ENCODE results near the gene SKP2. TPM values are rescaled to one million over a fixed set of nuclear protein-coding genes. Genes with fewer than 3 reads are reported as not detected.

The SKP2 gene
- total RNA-seq, 1 donor from 2014 or later: 34.8 TPM

GRCh38 chr5:36175043-36175442 lies 23.1 kb downstream of the SKP2 start:
- TF ChIP-seq CTCF (IDR thresholded peaks at IDR 0.05): no peak
- H3K9me3 Mint-ChIP-seq (ENCODE audit: low read depth): no peaks in the 10 kb centered on the region
- H3K27ac Mint-ChIP-seq (ENCODE audit: unreplicated experiment): no peak overlapping the region
- peaks cover 3% of the 10 kb centered on the region for H3K4me1 Mint-ChIP-seq (ENCODE audit: low read depth)
- peaks cover 24% of the 10 kb centered on the region for H3K36me3 Mint-ChIP-seq (ENCODE audit: low read depth)
- no peak for DNase-seq (ENCODE audit: low spot score)
- H3K27me3 Mint-ChIP-seq (ENCODE audit: low read depth): no peaks in the 10 kb centered on the region
- no peak overlapping the region for H3K4me3 Mint-ChIP-seq (ENCODE audit: unreplicated experiment)

GRCh38 chr5:36177154-36177553 lies 25.2 kb downstream of the SKP2 start:
- no peak for DNase-seq (ENCODE audit: low spot score)
- Mint-ChIP-seq H3K27me3 (ENCODE audit: low read depth) (no peaks in the 10 kb centered on the region), H3K4me3 (ENCODE audit: unreplicated experiment) (no peak overlapping the region), H3K27ac (ENCODE audit: unreplicated experiment) (no peak overlapping the region), H3K36me3 (ENCODE audit: low read depth) (peaks cover 24% of the 10 kb centered on the region), H3K9me3 (ENCODE audit: low read depth) (no peaks in the 10 kb centered on the region), H3K4me1 (ENCODE audit: low read depth) (peaks cover 3% of the 10 kb centered on the region)
- TF ChIP-seq CTCF (IDR thresholded peaks at IDR 0.05): no peak

DNA sequence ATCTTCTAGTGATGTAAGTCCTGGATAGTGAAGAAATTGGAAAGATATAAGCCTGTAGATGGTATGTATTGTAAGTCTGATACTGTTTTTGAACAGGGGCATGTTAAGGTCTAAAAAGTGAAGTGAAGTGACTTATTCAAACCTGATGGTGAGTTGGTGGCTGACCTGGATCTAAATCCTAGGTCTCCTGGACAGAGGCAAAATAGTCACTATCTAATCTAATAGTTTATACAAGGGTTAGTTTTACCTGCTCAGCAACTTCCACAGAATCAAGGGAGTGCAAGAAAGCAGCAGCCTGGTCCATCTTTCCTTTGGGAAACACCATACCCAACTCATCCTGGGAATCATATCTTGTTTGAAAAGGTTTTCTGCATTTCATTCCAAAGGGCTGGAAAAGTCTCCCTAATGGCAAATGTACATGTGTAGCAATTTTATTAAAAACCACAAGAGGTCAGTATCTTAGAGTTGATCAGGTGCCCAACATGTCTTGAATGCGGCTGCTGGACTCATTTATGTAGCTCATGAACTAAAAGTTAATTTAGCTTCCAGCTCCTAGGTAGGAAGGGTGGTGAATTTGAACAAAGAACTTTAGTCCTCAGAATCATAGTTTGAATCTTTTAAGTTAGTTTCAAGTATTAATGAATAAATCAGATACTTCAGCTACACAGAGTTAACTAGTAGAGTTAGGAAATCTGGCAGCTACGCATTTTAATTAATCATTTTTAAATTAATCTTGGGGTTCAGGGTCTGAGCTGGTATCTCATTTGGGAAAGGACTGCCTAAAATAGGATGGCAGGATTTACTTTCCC lies 26.0 kb downstream of the SKP2 start:
- no peak overlapping the region for H3K4me3 Mint-ChIP-seq (ENCODE audit: unreplicated experiment)
- no peak for DNase-seq (ENCODE audit: low spot score)
- H3K4me1 Mint-ChIP-seq (ENCODE audit: low read depth): peaks cover 3% of the 10 kb centered on the region
- peaks cover 27% of the 10 kb centered on the region for H3K36me3 Mint-ChIP-seq (ENCODE audit: low read depth)
- TF ChIP-seq CTCF (IDR thresholded peaks at IDR 0.05): peak; percentile 83
- no peaks in the 10 kb centered on the region for H3K9me3 Mint-ChIP-seq (ENCODE audit: low read depth)
- no peak overlapping the region for H3K27ac Mint-ChIP-seq (ENCODE audit: unreplicated experiment)
- H3K27me3 Mint-ChIP-seq (ENCODE audit: low read depth): no peaks in the 10 kb centered on the region

DNA sequence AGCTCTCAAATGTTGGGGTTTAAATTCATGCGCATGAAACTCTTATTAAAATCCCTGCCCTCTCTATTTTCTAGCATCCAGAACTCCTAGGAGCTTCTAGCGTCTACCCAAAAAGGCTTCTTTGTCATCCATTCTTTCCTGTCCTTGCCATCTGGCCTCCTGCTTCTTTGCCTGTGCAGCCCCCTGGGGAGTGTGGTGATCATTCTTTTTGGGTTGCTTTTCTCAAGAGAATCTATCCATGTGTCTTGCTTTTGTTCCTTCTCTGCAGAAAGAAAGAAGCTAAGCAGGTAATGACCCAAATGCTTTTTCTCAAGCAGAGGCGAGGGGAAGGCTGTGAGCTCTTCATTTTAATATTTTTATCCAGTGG lies 26.6 kb downstream of the SKP2 start:
- Mint-ChIP-seq H3K27ac (ENCODE audit: unreplicated experiment) (no peak overlapping the region), H3K27me3 (ENCODE audit: low read depth) (no peaks in the 10 kb centered on the region), H3K36me3 (ENCODE audit: low read depth) (peaks cover 25% of the 10 kb centered on the region), H3K4me1 (ENCODE audit: low read depth) (peaks cover 3% of the 10 kb centered on the region), H3K9me3 (ENCODE audit: low read depth) (no peaks in the 10 kb centered on the region), H3K4me3 (ENCODE audit: unreplicated experiment) (no peak overlapping the region)
- TF ChIP-seq CTCF (IDR thresholded peaks at IDR 0.05): no peak
- DNase-seq (ENCODE audit: low spot score): no peak

- Mint-ChIP-seq H3K27me3 (ENCODE audit: low read depth) (no peaks in the 10 kb centered on the region), H3K9me3 (ENCODE audit: low read depth) (no peaks in the 10 kb centered on the region), H3K27ac (ENCODE audit: unreplicated experiment) (peak overlapping the region; percentile 50), H3K36me3 (ENCODE audit: low read depth) (peaks cover 25% of the 10 kb centered on the region), H3K4me3 (ENCODE audit: unreplicated experiment) (no peak overlapping the region), H3K4me1 (ENCODE audit: low read depth) (peaks cover 3% of the 10 kb centered on the region)
- no peak for TF ChIP-seq CTCF (IDR thresholded peaks at IDR 0.05)
- no peak for DNase-seq (ENCODE audit: low spot score)
These were observed 28.0 kb downstream of the SKP2 start for GRCh38 chr5:36179950-36180349.

All from chondrocyte (in vitro differentiated cells).